Fibroblast of villous mesenchyme (primary cell): Measurements from ENCODE around the gene HORMAD2. TPM values are rescaled to one million over a fixed set of nuclear protein-coding genes. Genes with fewer than 3 reads are reported as not detected.

Source experiments
- DNase-seq: peaks from one replicate; pipeline ENCODE4 v3.0.0-alpha.2; 2010; ENCODE audit warnings: low read depth
- H3K4me3 ChIP-seq: 2 replicates; pipeline ENCODE4 v1.5.1; 2011; ENCODE audit warnings: low read depth, mild to moderate bottlenecking, low read length
- total RNA-seq: library from RNA; depleted of rRNA; stranded (reverse); fragments of >200 nt; gene quantifications from 2 replicates; pipeline ENCODE4 v1.2.3, GENCODE V29; 2012
- TF ChIP-seq, protein P1 (sequence below): IDR thresholded peaks from 2 replicates; pipeline ENCODE4 v1.5.1; 2012; ENCODE audit warnings: low read depth, mild to moderate bottlenecking, low read length; ENCODE audit not compliant: insufficient read depth

HORMAD2 gene
- total RNA-seq, 1 donor: not detected

DNA sequence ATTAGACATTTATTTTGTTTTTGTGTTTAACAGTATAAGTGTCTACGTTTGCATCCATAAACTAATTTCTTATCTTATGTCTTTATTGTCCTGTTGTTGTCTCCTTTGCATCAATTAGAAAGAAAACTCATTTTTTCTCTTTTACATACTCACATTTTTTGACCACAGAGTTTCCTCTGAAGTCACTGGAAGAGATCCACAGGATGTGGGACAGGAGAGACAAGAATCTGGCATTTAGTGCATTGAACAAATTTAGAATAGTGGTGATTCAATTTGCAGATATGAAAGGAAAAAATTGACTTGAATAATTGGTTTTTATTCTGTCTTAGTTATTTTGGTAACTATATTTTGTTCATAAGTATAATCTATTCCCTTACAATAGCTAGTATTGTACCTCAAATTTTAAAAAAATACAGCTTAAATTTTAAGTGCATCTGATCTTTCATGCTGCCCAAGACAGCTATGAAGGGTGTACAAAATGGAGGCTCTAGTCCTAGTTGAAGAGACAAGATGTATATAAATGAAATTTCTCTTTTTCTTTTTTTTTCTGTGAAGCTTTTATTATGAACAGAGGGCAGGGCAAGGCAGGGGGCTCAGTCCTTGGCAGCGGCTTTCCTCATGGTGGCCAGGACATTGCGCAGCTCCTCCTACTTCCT, 24.4 kb downstream of the HORMAD2 start:
- TF ChIP-seq, protein P1, sequence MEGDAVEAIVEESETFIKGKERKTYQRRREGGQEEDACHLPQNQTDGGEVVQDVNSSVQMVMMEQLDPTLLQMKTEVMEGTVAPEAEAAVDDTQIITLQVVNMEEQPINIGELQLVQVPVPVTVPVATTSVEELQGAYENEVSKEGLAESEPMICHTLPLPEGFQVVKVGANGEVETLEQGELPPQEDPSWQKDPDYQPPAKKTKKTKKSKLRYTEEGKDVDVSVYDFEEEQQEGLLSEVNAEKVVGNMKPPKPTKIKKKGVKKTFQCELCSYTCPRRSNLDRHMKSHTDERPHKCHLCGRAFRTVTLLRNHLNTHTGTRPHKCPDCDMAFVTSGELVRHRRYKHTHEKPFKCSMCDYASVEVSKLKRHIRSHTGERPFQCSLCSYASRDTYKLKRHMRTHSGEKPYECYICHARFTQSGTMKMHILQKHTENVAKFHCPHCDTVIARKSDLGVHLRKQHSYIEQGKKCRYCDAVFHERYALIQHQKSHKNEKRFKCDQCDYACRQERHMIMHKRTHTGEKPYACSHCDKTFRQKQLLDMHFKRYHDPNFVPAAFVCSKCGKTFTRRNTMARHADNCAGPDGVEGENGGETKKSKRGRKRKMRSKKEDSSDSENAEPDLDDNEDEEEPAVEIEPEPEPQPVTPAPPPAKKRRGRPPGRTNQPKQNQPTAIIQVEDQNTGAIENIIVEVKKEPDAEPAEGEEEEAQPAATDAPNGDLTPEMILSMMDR: no peak
- DNase-seq: no peak

DNA sequence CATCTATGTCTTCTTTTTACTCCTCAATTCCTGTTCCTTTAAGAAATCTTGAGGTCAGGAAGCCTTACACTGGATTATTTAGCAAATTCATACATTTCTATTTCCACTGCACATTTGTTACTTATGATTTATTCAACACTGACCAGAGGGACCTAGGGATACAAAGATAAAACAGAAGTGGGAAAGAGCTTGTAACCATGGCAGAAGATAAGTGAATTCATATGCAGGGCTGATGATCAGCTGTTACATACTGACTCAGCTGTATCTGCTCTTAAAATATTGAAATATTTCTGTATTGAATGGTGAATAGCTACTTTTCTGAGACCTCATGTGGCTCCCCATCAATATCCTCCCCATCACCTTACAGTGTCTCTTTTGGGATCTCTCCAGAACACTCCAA, 25.2 kb downstream of the HORMAD2 start:
- no peak for DNase-seq
- TF ChIP-seq, protein P1: no peak
- no peak overlapping the region for H3K4me3 ChIP-seq

More for the DNA sequence above, 24.4 kb downstream of the HORMAD2 start:
- H3K4me3 ChIP-seq: no peak overlapping the region

DNA sequence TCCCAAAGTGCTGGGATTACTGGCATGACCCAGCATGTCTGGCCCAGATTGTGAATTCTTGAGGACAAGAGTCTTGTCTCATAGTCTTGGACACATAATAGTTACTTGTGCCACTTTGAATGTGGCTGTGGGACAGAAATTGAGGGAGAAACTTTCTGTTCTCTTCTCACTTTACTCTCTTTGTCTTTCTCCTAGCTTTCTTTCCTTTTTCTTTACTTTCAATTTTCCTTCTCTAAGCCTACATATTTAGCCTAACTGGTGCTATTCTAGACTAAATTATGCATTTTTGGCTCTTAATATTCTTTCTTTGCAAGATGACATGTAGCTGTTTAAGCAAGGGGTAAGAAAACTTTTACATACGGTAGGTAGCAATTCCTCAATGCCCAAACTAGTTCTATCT, 33.2 kb downstream of the HORMAD2 start:
- TF ChIP-seq, protein P1: no peak
- DNase-seq: no peak
- no peak overlapping the region for H3K4me3 ChIP-seq

DNA sequence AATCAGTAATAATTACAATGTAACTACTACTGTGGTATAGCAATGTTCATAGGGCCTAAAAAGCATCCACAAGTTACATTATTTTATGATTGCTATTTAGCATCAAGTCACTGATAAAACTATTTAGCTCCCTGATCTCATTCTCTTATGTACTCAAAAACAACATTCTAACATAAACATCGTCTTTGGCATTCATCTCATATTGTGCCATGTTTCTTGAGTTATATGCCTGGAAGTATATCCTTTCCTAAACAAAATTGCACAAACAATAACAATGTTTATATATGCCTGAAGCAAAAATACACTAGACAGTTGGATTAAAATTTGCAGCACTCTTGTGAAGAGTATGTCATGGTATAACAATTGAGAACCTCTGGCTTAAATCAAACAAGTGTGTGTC, 34.1 kb downstream of the HORMAD2 start:
- no peak overlapping the region for H3K4me3 ChIP-seq
- TF ChIP-seq, protein P1: no peak
- DNase-seq: no peak

DNA sequence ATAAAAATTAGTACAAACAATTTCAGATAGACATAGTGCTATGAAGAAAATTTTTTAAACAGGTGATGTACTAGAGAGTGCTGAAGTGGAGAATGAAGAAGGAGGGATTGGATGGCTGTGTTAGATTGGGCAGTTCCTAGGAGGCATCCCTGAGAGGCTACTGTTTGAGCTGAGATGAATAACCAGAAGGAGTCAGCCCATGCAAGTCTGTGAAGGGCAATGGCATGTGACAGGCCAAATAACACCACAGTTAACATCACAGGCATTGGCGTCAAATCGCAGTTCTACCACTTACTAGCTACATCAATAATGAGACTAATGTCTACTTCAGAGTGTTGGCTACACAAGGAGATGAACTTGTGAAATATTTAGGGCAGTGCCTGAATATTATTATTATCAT, 35.4 kb downstream of the HORMAD2 start:
- TF ChIP-seq, protein P1: no peak
- no peak overlapping the region for H3K4me3 ChIP-seq
- DNase-seq: no peak

DNA sequence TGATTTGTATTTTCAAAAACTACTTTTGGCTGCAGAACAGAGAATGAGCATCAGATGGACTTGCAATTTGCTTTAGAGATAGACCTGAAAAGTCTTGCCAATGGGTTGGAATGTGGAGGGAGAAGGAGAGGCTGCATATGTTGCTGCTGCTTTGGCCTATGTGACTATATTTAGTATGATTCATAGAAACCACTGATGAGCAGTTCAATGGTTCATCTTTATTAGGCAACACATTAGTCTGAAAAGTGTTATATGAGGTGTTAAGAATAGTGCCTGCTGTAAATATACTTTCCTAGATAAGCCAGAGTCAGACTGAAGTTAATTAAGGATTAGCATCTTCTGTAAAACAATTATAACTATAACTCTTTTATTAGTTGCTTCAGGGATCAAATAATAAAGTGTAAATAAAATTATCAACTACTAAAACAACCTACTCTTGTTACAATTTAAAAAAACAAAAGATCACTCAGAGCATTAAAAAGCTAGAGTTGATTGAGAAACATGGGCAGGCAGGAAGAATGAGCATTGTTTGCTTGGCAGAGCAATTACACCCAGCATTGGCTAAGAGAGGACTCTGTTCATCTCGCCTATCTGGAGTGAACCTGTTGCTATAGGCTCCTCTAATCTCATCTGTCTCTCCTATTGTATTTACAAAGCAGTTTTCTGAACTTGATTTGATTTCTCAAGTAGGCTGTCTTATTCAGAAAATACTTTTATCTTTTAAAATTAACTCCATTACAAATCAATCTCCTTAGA, 36.3 kb downstream of the HORMAD2 start:
- H3K4me3 ChIP-seq: no peak overlapping the region
- peak; percentile 45 for DNase-seq
- TF ChIP-seq, protein P1: no peak
